Transverse colon (tissue), 4 donors: Measurements from ENCODE around the gene ZNF274.

Source experiments
- EP300 ChIP-seq: sonication (generic); formaldehyde crosslinking; IDR thresholded peaks from one replicate; pipeline ENCODE4 v1.6.1; 2017; ENCODE audit warnings: antibody characterized with exemption, low read depth
- POLR2A ChIP-seq: fragments of 450-650 bp; IDR thresholded peaks from one replicate; pipeline ENCODE4 v1.6.1; 2016; ENCODE audit warnings: antibody characterized with exemption, mild to moderate bottlenecking, moderate library complexity
- POLR2AphosphoS5 ChIP-seq, 3 donors: sonication (generic); formaldehyde crosslinking; IDR thresholded peaks; one replicate each; pipeline ENCODE4 v1.6.1; 2016; ENCODE audit warnings: antibody characterized with exemption in 3 of 3
- TF ChIP-seq, protein P1 (sequence below), 5 experiments: fragments of 200-600 bp in 3 of 5; fragments of 450-650 bp in 2 of 5; sonication (generic) in 3 of 5; IDR thresholded peaks; 1 replicate in 2 of 5; 2 replicates in 3 of 5; pipeline ENCODE4 v1.5.1; 2016 to 2017; ENCODE audit warnings: antibody characterized with exemption in 5 of 5, inconsistent platforms in 3 of 5, mild to moderate bottlenecking in 2 of 5, moderate library complexity in 1 of 5

- TF ChIP-seq, protein P1, sequence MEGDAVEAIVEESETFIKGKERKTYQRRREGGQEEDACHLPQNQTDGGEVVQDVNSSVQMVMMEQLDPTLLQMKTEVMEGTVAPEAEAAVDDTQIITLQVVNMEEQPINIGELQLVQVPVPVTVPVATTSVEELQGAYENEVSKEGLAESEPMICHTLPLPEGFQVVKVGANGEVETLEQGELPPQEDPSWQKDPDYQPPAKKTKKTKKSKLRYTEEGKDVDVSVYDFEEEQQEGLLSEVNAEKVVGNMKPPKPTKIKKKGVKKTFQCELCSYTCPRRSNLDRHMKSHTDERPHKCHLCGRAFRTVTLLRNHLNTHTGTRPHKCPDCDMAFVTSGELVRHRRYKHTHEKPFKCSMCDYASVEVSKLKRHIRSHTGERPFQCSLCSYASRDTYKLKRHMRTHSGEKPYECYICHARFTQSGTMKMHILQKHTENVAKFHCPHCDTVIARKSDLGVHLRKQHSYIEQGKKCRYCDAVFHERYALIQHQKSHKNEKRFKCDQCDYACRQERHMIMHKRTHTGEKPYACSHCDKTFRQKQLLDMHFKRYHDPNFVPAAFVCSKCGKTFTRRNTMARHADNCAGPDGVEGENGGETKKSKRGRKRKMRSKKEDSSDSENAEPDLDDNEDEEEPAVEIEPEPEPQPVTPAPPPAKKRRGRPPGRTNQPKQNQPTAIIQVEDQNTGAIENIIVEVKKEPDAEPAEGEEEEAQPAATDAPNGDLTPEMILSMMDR (IDR thresholded peaks at IDR 0.05), result no peak
- TF ChIP-seq POLR2A (no peak), EP300 (no peak), POLR2AphosphoS5 (IDR thresholded peaks at IDR 0.05) (no peak)
These were observed 278 bp upstream of the ZNF274 start for GRCh38 chr19:58182577-58182988.
